GM12878 (cell line): ENCODE measurements around the gene ZSWIM9. TPM values are rescaled to one million over a fixed set of nuclear protein-coding genes. Genes with fewer than 3 reads are reported as not detected.

Experiments used
- ATAC-seq: fragments of 200-7000 bp; cut with Tn5 transposase; 3 replicates; pipeline ENCODE4 v1.9.1; 2020; ENCODE audit warnings: mild to moderate bottlenecking, moderate library complexity
- BruUV-seq: library from RNA; stranded (reverse); fragments of 400-500 nt; replicated peaks from 2 replicates; lab custom pipeline; 2021; lab: Mats Ljungman, UMichigan
- CTCF ChIA-PET: fragments of 300-600 bp; sonication (Branson Sonifier 250); formaldehyde crosslinking; extraction: SDS; loops from one replicate; lab custom pipeline; 2021; ENCODE audit warnings: inconsistent platforms; lab: Yijun Ruan, JAX
- POLR2A ChIA-PET: fragments of 350-600 bp; formaldehyde crosslinking; extraction: SDS; loops from one replicate; lab custom pipeline; 2021; ENCODE audit warnings: inconsistent platforms; lab: Charles Lee
- RAD21 ChIA-PET: fragments of 300-600 bp; sonication (Branson Sonifier 250); formaldehyde crosslinking; loops from one replicate; lab custom pipeline; 2023; ENCODE audit warnings: antibody characterized with exemption; ENCODE audit not compliant: unreplicated experiment; lab: Charles Lee
- SMC1A ChIA-PET: fragments of 300-600 bp; sonication (Branson Sonifier 250); formaldehyde crosslinking; loops from one replicate; lab custom pipeline; 2023; ENCODE audit not compliant: unreplicated experiment, uncharacterized antibody; lab: Charles Lee
- DNase-seq: peaks from one replicate; pipeline ENCODE4 v3.0.0-alpha.2; 2011; ENCODE audit warnings: low read depth, low spot score
- FAIRE-seq: peaks from 3 replicates; lab custom pipeline; 2011; peaks lifted over from hg19 to GRCh38; lab: Jason Lieb, UNC
- H2AFZ ChIP-seq: 2 replicates; pipeline ENCODE4 v1.6.0; 2011; ENCODE audit warnings: low read depth, low read length, control low read depth; ENCODE audit not compliant: control insufficient read depth
- H3K27ac ChIP-seq: 2 replicates; pipeline ENCODE4 v1.5.1; 2011; ENCODE audit warnings: control low read depth; ENCODE audit not compliant: control insufficient read depth, insufficient read depth
- H3K27me3 ChIP-seq, 2 experiments: replicated peaks in 1 of 2; 2 replicates each; pipeline versions ENCODE4 v1.6.0 to v1.6.1; 2011; ENCODE audit warnings: low read length in 1 of 2; ENCODE audit not compliant: control insufficient read depth in 2 of 2, insufficient read depth in 2 of 2
- H3K36me3 ChIP-seq, 2 experiments: 2 replicates each; pipeline ENCODE4 v1.5.1; 2011; ENCODE audit warnings: low read length in 1 of 2; ENCODE audit not compliant: control insufficient read depth in 2 of 2, insufficient read depth in 2 of 2
- H3K4me1 ChIP-seq: 2 replicates; pipeline ENCODE4 v1.6.1; 2011; ENCODE audit warnings: mild to moderate bottlenecking, low read length, moderate library complexity, mixed read lengths; ENCODE audit not compliant: control insufficient read depth, insufficient read depth
- H3K4me2 ChIP-seq: 2 replicates; pipeline ENCODE4 v1.6.0; 2011; ENCODE audit warnings: control low read depth; ENCODE audit not compliant: control insufficient read depth, insufficient read depth
- H3K4me3 ChIP-seq: fragments of 200-600 bp; sonication (generic); 2 replicates; pipeline ENCODE4 v1.5.1; 2016
- H3K79me2 ChIP-seq: 2 replicates; pipeline ENCODE4 v1.6.0; 2011; ENCODE audit warnings: low read length; ENCODE audit not compliant: control insufficient read depth, insufficient read depth
- H3K9ac ChIP-seq: 2 replicates; pipeline ENCODE4 v1.8.0; 2011; ENCODE audit warnings: low read length, control low read depth, mixed read lengths; ENCODE audit not compliant: control insufficient read depth, insufficient read depth
- H3K9me3 ChIP-seq: replicated peaks from 3 replicates; pipeline ENCODE4 v1.5.1; 2011; ENCODE audit warnings: mild to moderate bottlenecking, low read length; ENCODE audit not compliant: control insufficient read depth, insufficient read depth
- H4K20me1 ChIP-seq: 2 replicates; pipeline ENCODE4 v1.6.0; 2011; ENCODE audit not compliant: control insufficient read depth, insufficient read depth
- BCL3 ChIP-seq: IDR thresholded peaks from 2 replicates; pipeline ENCODE4 v1.6.1; 2011; ENCODE audit warnings: borderline replicate concordance, low read depth, mild to moderate bottlenecking, moderate library complexity, low read length; ENCODE audit not compliant: insufficient read depth, poor library complexity, severe bottlenecking
- CHD2 ChIP-seq: IDR thresholded peaks from 2 replicates; pipeline ENCODE4 v1.6.1; 2011; ENCODE audit warnings: low read depth, low read length, improper control_type of control experiment, borderline replicate concordance
- HDAC2 ChIP-seq: fragments of 200-600 bp; sonication (generic); IDR thresholded peaks from 2 replicates; pipeline ENCODE4 v1.6.1; 2017
- MXI1 ChIP-seq: fragments of 150-350 bp; IDR thresholded peaks from 2 replicates; pipeline ENCODE4 v1.6.1; 2011; ENCODE audit warnings: low read depth, mild to moderate bottlenecking, inconsistent platforms, low read length, improper control_type of control experiment
- NFYA ChIP-seq: IDR thresholded peaks from 2 replicates; pipeline ENCODE4 v1.6.1; 2011; ENCODE audit warnings: low read depth, mild to moderate bottlenecking, low read length, improper control_type of control experiment, borderline replicate concordance
- NR2C1 ChIP-seq: fragments of 450-650 bp; IDR thresholded peaks from 2 replicates; pipeline ENCODE4 v1.6.1; 2017; ENCODE audit warnings: antibody characterized with exemption, mild to moderate bottlenecking, moderate library complexity
- POLR2A ChIP-seq: IDR thresholded peaks from 2 replicates; pipeline ENCODE4 v1.6.1; 2011; ENCODE audit warnings: low read depth, mild to moderate bottlenecking, low read length
- PRDM15 ChIP-seq: fragments of 450-650 bp; formaldehyde crosslinking; IDR thresholded peaks from 2 replicates; pipeline ENCODE4 v1.4.0; 2020; ENCODE audit warnings: mild to moderate bottlenecking, moderate library complexity
- RAD21 ChIP-seq: IDR thresholded peaks from 2 replicates; pipeline ENCODE4 v1.6.1; 2011; ENCODE audit warnings: mild to moderate bottlenecking, low read depth, low read length, moderate library complexity; ENCODE audit not compliant: insufficient read depth
- RAD51 ChIP-seq: fragments of 450-650 bp; IDR thresholded peaks from 2 replicates; pipeline ENCODE4 v1.6.1; 2016; ENCODE audit warnings: moderate library complexity, mild to moderate bottlenecking, inconsistent platforms
- REST ChIP-seq: IDR thresholded peaks from 2 replicates; pipeline ENCODE4 v1.6.1; 2012; ENCODE audit warnings: mild to moderate bottlenecking, low read depth, low read length
- RFX5 ChIP-seq: IDR thresholded peaks from 2 replicates; pipeline ENCODE4 v1.6.1; 2011; ENCODE audit warnings: low read depth, low read length, improper control_type of control experiment
- SPI1 ChIP-seq: IDR thresholded peaks from 2 replicates; pipeline ENCODE4 v1.6.1; 2011; ENCODE audit warnings: low read depth, mild to moderate bottlenecking, low read length, moderate library complexity, borderline replicate concordance; ENCODE audit not compliant: insufficient read depth
- SREBF1 ChIP-seq: IDR thresholded peaks from 2 replicates; pipeline ENCODE4 v1.6.1; 2012; ENCODE audit warnings: mild to moderate bottlenecking, low read length
- USF1 ChIP-seq: IDR thresholded peaks from 2 replicates; pipeline ENCODE4 v1.6.1; 2011; ENCODE audit warnings: borderline replicate concordance, low read depth, mild to moderate bottlenecking, moderate library complexity, mixed read lengths, low read length; ENCODE audit not compliant: insufficient read depth; ENCODE audit errors: extremely low read length
- whole genome bisulfite sequencing: methylation state at CpG from one replicate; pipeline ENCODE4 v1.1.6; 2016; ENCODE audit warnings: low lambda C conversion rate; ENCODE audit not compliant: insufficient replicate concordance, insufficient coverage; ENCODE audit errors: missing lambda C conversion rate; 5-methylcytosine and 5-hydroxymethylcytosine counted together
- in situ Hi-C: fragments of 300-500 bp; cut with MboI; formaldehyde crosslinking; loops from 9 replicates; pipeline ENCODE4 v1.14.3; 2018; ENCODE audit warnings: mixed read lengths
- intact Hi-C: fragments of 100-400 bp; cut with micrococcal nuclease; formaldehyde crosslinking; loops from one replicate; pipeline ENCODE4 v1.14.2; 2022; ENCODE audit not compliant: unreplicated experiment
- polyA plus RNA-seq, 11 experiments: library from polyadenylated mRNA; depleted of rRNA in 4 of 11; unstranded in 6 of 11; stranded (reverse) in 5 of 11; fragments of >200 nt; fragmentation: Nextera tagmentation in 4 of 11; fragmentation: Illumina TruSeq in 1 of 11; extraction: Ambion mirVana in 4 of 11; extraction: Trizol in 1 of 11; gene quantifications; 1 replicate in 1 of 11; 2 replicates in 10 of 11; pipeline versions ENCODE4 v1.2.1 to v1.2.3, GENCODE V29; 2011 to 2016; ENCODE audit warnings: inconsistent platforms in 2 of 11, missing spikeins in 2 of 11, low read depth in 1 of 11
- total RNA-seq, 4 experiments: library from RNA; depleted of rRNA in 3 of 4; stranded (reverse); fragments of >200 nt in 3 of 4; fragmentation: Illumina TruSeq in 1 of 4; extraction: Trizol in 1 of 4; gene quantifications; 2 replicates each; pipeline versions ENCODE4 v1.2.1 to v1.2.3, GENCODE V29; 2013 to 2021

The ZSWIM9 gene
- total and polyA plus RNA-seq, 10 of the 15 experiments (the other 5 are each of a cell fraction or from before 2014, with no cell fraction given), result 0.29 to 6.2 (median 1.4) TPM; not detected in 1

GRCh38 chr19:48237057-48237456, 66.6 kb downstream of the ZSWIM9 start:
- in situ Hi-C loops, result no loop called here
- H3K36me3 ChIP-seq, result peaks cover 3 to 27% of the 10 kb centered on the region in 2 experiments
- RAD21 ChIA-PET, result no interaction called here
- no TSS peak for BruUV-seq
- no peak overlapping the region for H2AFZ ChIP-seq
- no peaks in the 10 kb centered on the region for H3K79me2 ChIP-seq
- H4K20me1 ChIP-seq, result no peaks in the 10 kb centered on the region
- 69% methylated on average over 3 of the region's 3 CpGs for WGBS
- SMC1A ChIA-PET, result no interaction called here
- CTCF ChIA-PET, result no interaction called here
- no peak overlapping the region for H3K27ac ChIP-seq
- no peaks in the 10 kb centered on the region for H3K4me1 ChIP-seq
- intact Hi-C loops, result no loop called here
- no peaks in the 10 kb centered on the region for H3K27me3 ChIP-seq
- H3K9me3 ChIP-seq, result no peaks in the 10 kb centered on the region
- no peak overlapping the region for H3K4me3 ChIP-seq
- H3K4me2 ChIP-seq, result no peak overlapping the region
- POLR2A ChIA-PET, result no interaction called here
- ATAC-seq (no peak), FAIRE-seq (no peak), DNase-seq (no peak)
- H3K9ac ChIP-seq, result no peak overlapping the region
- TF ChIP-seq BCL3 (no peak), POLR2A (no peak), USF1 (no peak), PRDM15 (no peak), SPI1 (no peak), REST (no peak), HDAC2 (no peak), RAD51 (no peak), RFX5 (no peak), CHD2 (no peak), MXI1 (no peak), SREBF1 (no peak), NFYA (no peak), RAD21 (no peak), NR2C1 (no peak)
